ENCODE results near the gene APCS. TPM values are rescaled to one million over a fixed set of nuclear protein-coding genes. Genes with fewer than 3 reads are reported as not detected.

APCS gene
- total and polyA plus RNA-seq, 2 of the 8 experiments (the other 6 are each of a cell fraction or from before 2014, with no cell fraction given): not detected

DNA sequence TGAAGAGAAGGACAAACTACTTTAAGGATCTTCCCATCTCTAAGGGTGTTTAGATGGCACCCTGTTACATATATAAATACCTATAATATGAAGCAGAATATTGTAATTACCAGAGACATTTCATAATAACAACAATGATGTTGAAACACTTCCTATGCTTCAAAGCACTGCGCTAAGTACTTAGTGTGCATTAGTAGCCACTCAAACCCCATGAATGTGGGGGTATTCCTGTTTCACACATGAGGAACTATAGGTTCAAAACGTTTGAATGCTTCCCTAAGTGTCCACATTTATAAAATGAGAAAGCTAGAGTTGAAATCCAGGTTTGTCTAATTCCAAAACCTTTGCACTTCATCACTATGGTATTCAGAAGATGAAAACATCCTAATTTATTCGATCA lies 33.4 kb upstream of the APCS start:
- DNase-seq (ENCODE audit: low read depth in 1 of 2, low spot score in 2 of 2) (no peak), FAIRE-seq (no peak)
- H3K4me1 ChIP-seq (replicated peaks in 1 of 4; ENCODE audit: control insufficient read depth in 3 of 4, insufficient read depth in 4 of 4, low read length in 3 of 4): no peaks in the 10 kb centered on the region
- no peak overlapping the region for H3K18ac ChIP-seq (ENCODE audit: extremely low read depth, low read length)
- peaks cover 54 to 60% of the 10 kb centered on the region in 2 experiments for H3K9me3 ChIP-seq (ENCODE audit: insufficient read depth in 2 of 2, low read depth in 1 of 2, low read length in 1 of 2)
- H2AK5ac ChIP-seq (ENCODE audit: low read depth, low read length): no peak overlapping the region
- no peak overlapping the region for H2BK15ac ChIP-seq (ENCODE audit: low read length)
- H2AFZ ChIP-seq (ENCODE audit: low read length): no peak overlapping the region
- POLR2A ChIA-PET (ENCODE audit: partially characterized antibody): no interaction called here
- H4K5ac ChIP-seq (ENCODE audit: insufficient read length, low read depth, low read length): no peak overlapping the region
- H3K27ac ChIP-seq (ENCODE audit: low read depth, low read length): no peak overlapping the region
- H3K23me2 ChIP-seq (ENCODE audit: low read depth, low read length): no peaks in the 10 kb centered on the region
- H2BK12ac ChIP-seq (ENCODE audit: low read depth, low read length): no peak overlapping the region
- H3K79me1 ChIP-seq (ENCODE audit: low read depth, low read length): no peaks in the 10 kb centered on the region
- no peak overlapping the region for H3K4ac ChIP-seq (replicated peaks; ENCODE audit: insufficient read length, low read depth, low read length)
- H3K56ac ChIP-seq (replicated peaks; ENCODE audit: insufficient read length, low read depth, low read length): no peak overlapping the region
- H3K14ac ChIP-seq (ENCODE audit: insufficient read length): no peak overlapping the region
- H3K4me2 ChIP-seq (ENCODE audit: insufficient read depth in 1 of 2, low read depth in 2 of 2, low read length in 2 of 2): no peak overlapping the region
- H4K20me1 ChIP-seq (replicated peaks in 1 of 2; ENCODE audit: control insufficient read depth in 1 of 2, insufficient read depth in 2 of 2, low read length in 2 of 2): no peaks in the 10 kb centered on the region
- H3K27me3 ChIP-seq (replicated peaks in 1 of 4; ENCODE audit: control insufficient read depth in 3 of 4, extremely low read depth in 1 of 4, insufficient read depth in 3 of 4, low read length in 3 of 4): no peaks in the 10 kb centered on the region
- CTCF ChIA-PET (ENCODE audit: partially characterized antibody): no interaction called here
- H2BK120ac ChIP-seq (replicated peaks; ENCODE audit: low read depth, low read length): no peak overlapping the region
- WGBS, 2 experiments (ENCODE audit: extremely low coverage in 1 of 2, insufficient coverage in 1 of 2, insufficient read length in 1 of 2, insufficient replicate concordance in 2 of 2, low coverage in 1 of 2, low lambda C conversion rate in 2 of 2, missing lambda C conversion rate in 1 of 2): 39% methylated on average over 3 of the region's 3 CpGs; no CpG with 5 or more reads in 1 of the 2 experiments
- H2BK20ac ChIP-seq (ENCODE audit: low read length): no peak overlapping the region
- no peaks in the 10 kb centered on the region for H3K79me2 ChIP-seq (ENCODE audit: control insufficient read depth in 1 of 2, insufficient read depth in 2 of 2, low read length in 2 of 2)
- no peak overlapping the region for H3K9ac ChIP-seq (replicated peaks in 1 of 4; ENCODE audit: extremely low read depth in 1 of 4, low read depth in 3 of 4, low read length in 3 of 4)
- H3K36me3 ChIP-seq (ENCODE audit: control insufficient read depth in 2 of 4, insufficient read depth in 4 of 4, low read length in 3 of 4): no peaks in the 10 kb centered on the region
- H4K91ac ChIP-seq (replicated peaks; ENCODE audit: insufficient read length, low read length): no peak overlapping the region
- H3K23ac ChIP-seq (ENCODE audit: insufficient read length): no peak overlapping the region
- H4K8ac ChIP-seq (ENCODE audit: extremely low read depth, insufficient read depth, low read length): no peak overlapping the region
- no peak overlapping the region for H2BK5ac ChIP-seq (ENCODE audit: low read depth, low read length)
- H3K4me3 ChIP-seq (ENCODE audit: extremely low read depth in 1 of 4, insufficient read depth in 2 of 4, low read depth in 3 of 4, low read length in 4 of 4): no peak overlapping the region
- TF ChIP-seq SIX5 (IDR thresholded peaks at IDR 0.05; ENCODE audit: low read depth, low read length): no peak
- TF ChIP-seq EZH2 (IDR thresholded peaks at IDR 0.05; ENCODE audit: low read depth, low read length, severe bottlenecking): no peak
- no peak for TF ChIP-seq MAX (IDR thresholded peaks at IDR 0.05)
- no peak for TF ChIP-seq KDM5A (IDR thresholded peaks at IDR 0.05; ENCODE audit: low read length)
- no peak for TF ChIP-seq HDAC2 (IDR thresholded peaks at IDR 0.05; ENCODE audit: borderline replicate concordance in 1 of 2, low read depth in 2 of 2, low read length in 2 of 2)
- TF ChIP-seq ASH2L (IDR thresholded peaks at IDR 0.05; ENCODE audit: low read length): no peak
- no peak for TF ChIP-seq CEBPB (IDR thresholded peaks at IDR 0.05; ENCODE audit: low read depth, low read length)
- no peak for TF ChIP-seq KDM1A (IDR thresholded peaks at IDR 0.05; ENCODE audit: borderline replicate concordance, low read length)
- no peak for TF ChIP-seq PHF8 (conservative IDR thresholded peaks at IDR 0.05; ENCODE audit: low read depth, low read length)
- TF ChIP-seq HDAC6 (IDR thresholded peaks at IDR 0.05; ENCODE audit: low read depth, low read length): no peak
- no peak for TF ChIP-seq FOSL1 (IDR thresholded peaks at IDR 0.05; ENCODE audit: insufficient read depth, low read depth, low read length)
- TF ChIP-seq SP4 (IDR thresholded peaks at IDR 0.05; ENCODE audit: low read length): no peak
- TF ChIP-seq, protein P1, sequence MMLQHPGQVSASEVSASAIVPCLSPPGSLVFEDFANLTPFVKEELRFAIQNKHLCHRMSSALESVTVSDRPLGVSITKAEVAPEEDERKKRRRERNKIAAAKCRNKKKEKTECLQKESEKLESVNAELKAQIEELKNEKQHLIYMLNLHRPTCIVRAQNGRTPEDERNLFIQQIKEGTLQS (IDR thresholded peaks at IDR 0.05; ENCODE audit: insufficient read depth, low read depth, low read length): no peak
- no peak for TF ChIP-seq BCL11A (IDR thresholded peaks at IDR 0.05; ENCODE audit: low read depth in 2 of 2, low read length in 2 of 2)

All from H1 (cell line).